CD4-positive, alpha-beta T cell (primary cell): Measurements from ENCODE around the gene CHST15. TPM values are rescaled to one million over a fixed set of nuclear protein-coding genes. Genes with fewer than 3 reads are reported as not detected.

Experiments
- ATAC-seq: fragments of 200-7000 bp; cut with Tn5 transposase; one replicate; pipeline ENCODE4 v1.10.0; 2022; ENCODE audit warnings: mild to moderate bottlenecking; ENCODE audit not compliant: poor library complexity
- CTCF ChIA-PET: fragments of 350-600 bp; sonication (Branson Sonifier 250); formaldehyde crosslinking; loops from one replicate; lab custom pipeline; 2021; ENCODE audit warnings: antibody characterized with exemption, inconsistent platforms; lab: Charles Lee
- POLR2A ChIA-PET: fragments of 350-600 bp; sonication (Branson Sonifier 250); formaldehyde crosslinking; loops from one replicate; lab custom pipeline; 2021; ENCODE audit warnings: antibody characterized with exemption, inconsistent platforms; lab: Charles Lee
- DNase-seq, 14 experiments: peaks; one replicate each; pipeline ENCODE4 v3.0.0-alpha.2; 2013 to 2020; ENCODE audit warnings: mixed read lengths in 2 of 14
- H3K27ac ChIP-seq, 2 donors: one replicate each; pipeline versions ENCODE4 v1.5.1 to v1.7.0; 2013; ENCODE audit warnings: low read length in 2 of 2, low read depth in 1 of 2, mild to moderate bottlenecking in 1 of 2
- H3K27me3 ChIP-seq, 2 experiments: 1 replicate in 1 of 2; 2 replicates in 1 of 2; pipeline versions ENCODE4 v1.6.1 to v1.7.0; 2013; ENCODE audit warnings: low read length in 2 of 2, control low read depth in 1 of 2, mild to moderate bottlenecking in 1 of 2, moderate library complexity in 1 of 2; ENCODE audit not compliant: insufficient read depth in 2 of 2, control insufficient read depth in 1 of 2
- H3K36me3 ChIP-seq: one replicate; pipeline ENCODE4 v1.6.1; 2013; ENCODE audit warnings: low read length, control low read depth; ENCODE audit not compliant: insufficient read depth
- H3K4me1 ChIP-seq: one replicate; pipeline ENCODE4 v1.6.1; 2013; ENCODE audit warnings: low read length, control low read depth; ENCODE audit not compliant: insufficient read depth
- H3K4me3 ChIP-seq: one replicate; pipeline ENCODE4 v1.5.1; 2013; ENCODE audit warnings: mild to moderate bottlenecking, low read length, moderate library complexity
- H3K9me3 ChIP-seq, 2 experiments: 1 replicate in 1 of 2; 2 replicates in 1 of 2; pipeline versions ENCODE4 v1.6.1 to v1.7.0; 2013; ENCODE audit warnings: low read length in 2 of 2, mild to moderate bottlenecking in 2 of 2, control low read depth in 1 of 2, moderate library complexity in 1 of 2; ENCODE audit not compliant: control insufficient read depth in 1 of 2, insufficient read depth in 1 of 2
- H3K27ac Mint-ChIP-seq: one replicate; pipeline ENCODE4 v1.8.0; 2020; ENCODE audit warnings: mixed read lengths
- H3K27me3 Mint-ChIP-seq: one replicate; pipeline ENCODE4 v1.8.0; 2021; ENCODE audit warnings: mixed read lengths
- H3K36me3 Mint-ChIP-seq: one replicate; pipeline ENCODE4 v1.8.0; 2021; ENCODE audit warnings: low read depth, mixed read lengths
- H3K4me1 Mint-ChIP-seq: one replicate; pipeline ENCODE4 v1.8.0; 2021; ENCODE audit warnings: low read depth, mixed read lengths
- H3K4me3 Mint-ChIP-seq: one replicate; pipeline ENCODE4 v1.8.0; 2020; ENCODE audit warnings: mild to moderate bottlenecking, mixed read lengths
- H3K9me3 Mint-ChIP-seq: one replicate; pipeline ENCODE4 v1.8.0; 2020; ENCODE audit warnings: mixed read lengths
- CTCF ChIP-seq: fragments of 200-600 bp; IDR thresholded peaks from one replicate; pipeline ENCODE4 v1.8.0; 2022; ENCODE audit warnings: antibody characterized with exemption, mild to moderate bottlenecking
- intact Hi-C, 2 experiments: fragments of 100-400 bp; cut with DNase I in 1 of 2; cut with micrococcal nuclease in 1 of 2; formaldehyde crosslinking; loops; one replicate each; pipeline versions ENCODE4 v1.15.1 to v1.9.0; 2023 to 2025; cut with DNase I, micrococcal nuclease
- total RNA-seq, 174 experiments: library from RNA in 2 of 174; stranded (reverse) in 2 of 174; gene quantifications; one replicate each; pipeline ENCODE4 v1.2.3 and lab custom pipeline; 2021 to 2026

Gene CHST15
- total RNA-seq, 2 experiments from 2014 or later = 0.42 to 0.52 TPM

DNA sequence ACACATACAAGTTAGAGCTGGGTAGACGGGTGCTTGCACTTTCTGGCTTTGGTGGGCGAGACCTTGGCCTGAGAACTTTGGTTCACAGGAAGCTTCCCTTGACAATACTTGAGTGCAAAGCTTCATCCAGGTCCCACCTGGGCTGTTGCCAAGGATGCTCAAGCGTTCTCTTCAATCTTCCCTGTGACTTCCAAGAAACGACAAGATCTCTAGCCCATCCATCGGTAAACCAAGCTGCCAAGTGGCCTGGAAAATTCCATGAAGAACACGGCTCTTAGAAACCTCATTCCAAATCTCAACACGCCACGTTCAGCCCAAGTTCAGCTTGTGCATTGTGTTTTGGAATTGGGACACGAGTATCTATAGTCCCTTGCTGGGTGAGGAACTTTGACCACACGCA lies 84.7 kb downstream of the CHST15 start:
- no peak for TF ChIP-seq CTCF
- no peaks in the 10 kb centered on the region for H3K4me1 ChIP-seq
- no peak for ATAC-seq
- Mint-ChIP-seq H3K27me3 (no peaks in the 10 kb centered on the region), H3K36me3 (no peaks in the 10 kb centered on the region), H3K4me3 (no peak overlapping the region), H3K27ac (no peak overlapping the region), H3K4me1 (no peaks in the 10 kb centered on the region), H3K9me3 (no peaks in the 10 kb centered on the region)
- peaks cover 0 to 21% of the 10 kb centered on the region in 2 experiments for H3K9me3 ChIP-seq
- H3K27ac ChIP-seq = no peak overlapping the region
- no peak overlapping the region for H3K4me3 ChIP-seq
- POLR2A ChIA-PET = no interaction called here
- H3K27me3 ChIP-seq = no peaks in the 10 kb centered on the region
- CTCF ChIA-PET = no interaction called here
- no peaks in the 10 kb centered on the region for H3K36me3 ChIP-seq
- intact Hi-C loops = no loop called here
- DNase-seq = no peak

- Histone ChIP-seq H3K4me1 (no peaks in the 10 kb centered on the region), H3K36me3 (no peaks in the 10 kb centered on the region), H3K9me3 (peaks cover 0 to 16% of the 10 kb centered on the region in 2 experiments), H3K27ac (no peak overlapping the region), H3K4me3 (no peak overlapping the region), H3K27me3 (no peaks in the 10 kb centered on the region)
- H3K36me3 Mint-ChIP-seq = no peaks in the 10 kb centered on the region
- H3K27ac Mint-ChIP-seq = no peak overlapping the region
- intact Hi-C loops = no loop called here
- H3K27me3 Mint-ChIP-seq = no peaks in the 10 kb centered on the region
- POLR2A ChIA-PET = no interaction called here
- no peak for TF ChIP-seq CTCF
- ATAC-seq = no peak
- CTCF ChIA-PET = no interaction called here
- no peak for DNase-seq
- H3K4me3 Mint-ChIP-seq = no peak overlapping the region
- no peaks in the 10 kb centered on the region for H3K4me1 Mint-ChIP-seq
- H3K9me3 Mint-ChIP-seq = no peaks in the 10 kb centered on the region
Observed at GRCh38 chr10:124008187-124008586, 85.2 kb downstream of the CHST15 start.

- Histone ChIP-seq H3K27me3 (no peaks in the 10 kb centered on the region), H3K27ac (no peak overlapping the region), H3K36me3 (no peaks in the 10 kb centered on the region), H3K4me1 (no peaks in the 10 kb centered on the region), H3K9me3 (peaks cover 0 to 12% of the 10 kb centered on the region in 2 experiments), H3K4me3 (no peak overlapping the region)
- ChIA-PET POLR2A (no interaction called here), CTCF (no interaction called here)
- Mint-ChIP-seq H3K4me1 (no peaks in the 10 kb centered on the region), H3K36me3 (no peaks in the 10 kb centered on the region), H3K27me3 (no peaks in the 10 kb centered on the region), H3K9me3 (no peaks in the 10 kb centered on the region), H3K4me3 (no peak overlapping the region), H3K27ac (no peak overlapping the region)
- TF ChIP-seq CTCF = no peak
- DNase-seq (no peak), ATAC-seq (no peak)
- intact Hi-C loops = no loop called here
Observed at GRCh38 chr10:124007773-124008145, 85.6 kb downstream of the CHST15 start.
